Stimulated activated CD8-positive, alpha-beta memory T cell treated with anti-CD3 and anti-CD28 coated beads, Interleukin-2, amount 100 ng/mL, for 1 hour (primary cell): Measurements from ENCODE around the gene MYH14.

Experiments
- DNase-seq, 2 donors: peaks; one replicate each; pipeline ENCODE4 v3.0.0-alpha.2; 2020; ENCODE audit warnings: low read depth in 2 of 2

The MYH14 gene

GRCh38 chr19:50288954-50289353 lies 85.5 kb downstream of the MYH14 start:
- no peak for DNase-seq

- no peak for DNase-seq
These were observed 86.6 kb downstream of the MYH14 start for GRCh38 chr19:50290011-50290410.

DNA sequence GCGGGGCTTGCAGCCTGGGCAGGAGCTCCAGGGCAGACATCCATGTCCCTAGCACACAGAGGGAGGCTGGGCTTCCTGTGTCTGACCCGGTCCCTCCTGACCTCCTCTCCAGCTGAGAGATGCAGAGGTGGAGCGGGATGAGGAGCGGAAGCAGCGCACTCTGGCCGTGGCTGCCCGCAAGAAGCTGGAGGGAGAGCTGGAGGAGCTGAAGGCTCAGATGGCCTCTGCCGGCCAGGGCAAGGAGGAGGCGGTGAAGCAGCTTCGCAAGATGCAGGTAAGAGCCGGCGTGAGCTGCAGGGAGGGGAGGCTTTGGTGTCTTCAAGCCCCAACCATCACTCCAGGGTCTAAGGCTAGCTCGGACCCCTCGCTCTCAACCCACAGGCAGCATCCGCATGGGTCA lies 87.4 kb downstream of the MYH14 start:
- DNase-seq = no peak

DNA sequence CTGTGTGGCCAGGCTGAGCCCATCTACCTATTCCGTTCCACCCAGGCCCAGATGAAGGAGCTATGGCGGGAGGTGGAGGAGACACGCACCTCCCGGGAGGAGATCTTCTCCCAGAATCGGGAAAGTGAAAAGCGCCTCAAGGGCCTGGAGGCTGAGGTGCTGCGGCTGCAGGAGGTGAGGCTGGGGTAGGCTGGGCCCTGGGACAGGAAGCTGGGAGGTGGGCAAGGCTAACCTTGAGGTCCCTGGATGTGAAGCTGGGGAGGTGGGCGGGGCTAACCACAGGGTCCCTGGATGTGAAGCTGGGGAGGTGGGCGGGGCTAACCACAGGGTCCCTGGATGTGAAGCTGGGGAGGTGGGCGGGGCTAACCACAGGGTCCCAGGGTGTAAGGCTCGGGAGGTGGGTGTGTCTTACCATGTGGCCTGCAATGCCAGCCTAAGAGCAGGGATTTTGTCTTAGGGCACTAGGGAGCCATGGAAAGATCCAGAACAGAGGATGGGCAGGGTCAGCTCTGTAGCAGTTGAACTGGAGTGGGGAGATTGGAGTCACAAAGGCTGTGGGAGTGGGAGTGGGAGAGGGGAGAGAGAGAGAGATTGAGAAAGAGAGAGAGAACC lies 88.9 kb downstream of the MYH14 start:
- no peak for DNase-seq

GRCh38 chr19:50293263-50294004 lies 90.0 kb downstream of the MYH14 start:
- no peak for DNase-seq

- no peak for DNase-seq
These were observed 96.6 kb downstream of the MYH14 start for GRCh38 chr19:50300051-50300450.

DNA sequence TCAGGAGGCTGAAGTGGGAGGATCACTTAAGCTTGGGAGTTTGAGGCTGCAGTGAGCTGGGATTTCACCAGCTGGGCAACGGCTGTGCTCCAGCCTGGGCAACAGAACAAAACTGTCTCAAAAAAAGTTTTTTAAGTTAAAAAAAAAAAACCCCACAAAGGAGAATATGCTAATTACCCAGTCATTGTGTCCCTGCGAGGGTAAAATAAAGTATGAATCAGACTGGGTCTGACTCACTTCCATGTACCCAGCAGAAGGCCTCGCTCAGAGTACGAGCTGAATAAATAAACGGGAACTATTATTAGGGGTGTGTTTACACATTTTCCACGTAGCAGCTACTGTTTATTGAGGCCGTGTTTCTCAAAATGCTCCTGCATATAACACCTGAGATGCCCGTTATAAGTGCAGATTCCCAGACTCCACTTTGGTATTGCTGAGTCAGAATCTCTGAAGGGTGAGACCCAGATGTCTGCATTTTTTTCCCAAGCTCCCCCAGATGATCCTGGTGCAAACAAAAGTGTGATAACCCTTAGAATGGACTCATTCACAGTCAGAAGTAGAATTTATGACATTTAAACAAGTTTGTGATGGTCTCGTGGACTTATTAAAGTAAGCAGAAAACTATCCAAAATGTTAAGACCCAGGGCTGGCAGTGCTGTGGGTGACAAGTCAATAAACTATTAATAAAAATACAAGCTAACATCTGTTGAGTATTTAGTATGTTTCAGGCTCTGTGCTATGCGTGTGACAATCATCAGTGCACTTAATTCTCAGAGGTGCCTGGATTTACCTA lies 97.6 kb downstream of the MYH14 start:
- DNase-seq = no peak

- no peak for DNase-seq
These were observed 98.2 kb downstream of the MYH14 start for GRCh38 chr19:50301607-50301971.

DNA sequence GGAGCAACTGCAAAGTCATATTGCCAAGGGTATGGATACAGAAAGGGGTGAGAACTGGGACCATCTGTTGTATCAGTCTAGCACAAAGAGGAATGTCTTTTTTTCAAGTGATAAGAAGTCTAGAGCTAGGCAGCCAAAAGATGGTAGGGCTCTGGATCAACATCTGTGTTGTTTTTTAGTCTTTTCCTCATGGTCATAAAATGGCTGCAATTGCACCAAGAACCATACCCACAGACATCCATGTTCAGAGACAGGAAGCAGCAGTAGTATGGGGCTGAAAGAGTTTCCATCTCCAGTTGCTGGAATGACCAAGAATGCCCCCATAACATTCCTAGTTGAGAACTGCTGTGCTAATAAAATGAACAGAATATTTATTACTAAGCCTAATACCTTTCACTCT lies 100.1 kb downstream of the MYH14 start:
- DNase-seq = no peak

DNA sequence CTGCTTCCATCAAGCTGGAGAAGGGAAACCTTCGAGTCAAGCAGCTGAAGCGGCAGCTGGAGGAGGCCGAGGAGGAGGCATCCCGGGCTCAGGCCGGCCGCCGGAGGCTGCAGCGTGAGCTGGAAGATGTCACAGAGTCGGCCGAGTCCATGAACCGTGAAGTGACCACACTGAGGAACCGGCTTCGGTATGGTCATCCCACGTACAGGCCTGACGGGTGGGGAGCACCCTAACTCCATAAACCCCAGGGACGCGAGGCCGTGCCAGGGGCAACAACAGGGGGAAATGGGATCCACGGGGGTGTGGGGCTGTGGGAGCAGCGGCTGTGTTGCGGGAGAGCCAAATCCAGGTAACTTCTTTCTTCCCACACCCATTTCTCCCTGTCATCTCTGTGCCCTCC lies 105.6 kb downstream of the MYH14 start:
- DNase-seq = no peak

DNA sequence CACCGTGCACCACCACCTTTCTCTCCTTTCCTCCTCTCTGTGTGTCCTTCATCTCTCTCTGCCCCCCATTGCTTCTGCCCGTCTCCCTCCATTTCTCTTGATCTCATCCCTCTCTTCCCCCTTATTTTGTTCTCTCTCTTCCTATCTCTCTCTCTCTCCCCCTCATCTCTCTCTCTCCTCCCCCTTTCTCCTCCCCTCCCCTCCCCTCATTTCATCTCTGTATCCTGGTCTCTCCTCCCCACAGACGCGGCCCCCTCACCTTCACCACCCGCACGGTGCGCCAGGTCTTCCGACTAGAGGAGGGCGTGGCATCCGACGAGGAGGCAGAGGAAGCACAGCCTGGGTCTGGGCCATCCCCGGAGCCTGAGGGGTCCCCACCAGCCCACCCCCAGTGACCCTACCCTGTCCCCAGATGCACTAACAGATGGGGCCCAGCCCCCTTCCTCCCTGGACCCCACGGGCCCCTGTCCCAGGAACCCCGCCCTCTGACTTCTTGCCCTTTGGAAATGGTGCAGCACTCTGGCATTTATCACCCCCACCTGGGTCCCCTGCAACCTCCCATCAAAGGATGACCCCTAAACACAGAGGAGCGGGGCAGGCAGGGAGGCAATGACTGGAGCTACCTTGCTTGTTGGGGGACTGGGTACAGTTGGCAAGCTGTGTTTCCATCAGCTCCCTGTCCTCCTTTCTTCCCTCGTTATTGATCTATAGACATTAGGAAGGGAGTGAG lies 106.1 kb downstream of the MYH14 start:
- no peak for DNase-seq

DNA sequence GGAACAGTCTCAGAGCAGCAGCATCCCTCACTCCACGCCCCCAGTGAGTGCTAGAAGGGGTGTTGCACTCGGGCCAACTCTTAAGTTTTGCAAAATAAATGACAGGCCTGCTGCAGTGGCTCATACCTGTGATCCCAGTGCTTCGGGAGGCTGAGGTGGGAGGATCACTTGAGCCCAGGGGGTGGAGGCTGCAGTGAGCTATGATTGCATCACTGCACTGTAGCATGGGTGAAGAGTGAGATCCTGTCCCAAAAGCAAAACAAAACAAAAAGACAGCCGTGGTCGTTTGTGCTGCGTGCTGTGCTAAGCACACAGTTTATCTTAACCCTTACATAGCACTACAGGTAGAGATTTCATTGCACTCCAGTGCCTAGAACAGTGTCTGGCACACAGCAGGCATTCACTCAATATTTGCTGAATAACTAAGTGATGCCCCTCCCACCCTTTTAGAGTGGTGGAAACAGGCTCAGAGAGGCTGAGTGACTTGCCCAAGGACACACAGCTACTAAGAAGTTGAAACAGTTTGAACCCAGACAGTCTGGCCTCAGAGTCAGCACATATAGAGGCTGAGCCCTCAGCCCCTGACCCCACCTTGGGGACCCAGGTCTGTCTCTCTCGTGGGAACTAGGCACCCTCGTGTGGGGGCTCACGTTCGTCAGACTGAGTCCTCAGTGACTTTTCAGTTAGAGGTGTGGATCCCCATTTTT lies 107.5 kb downstream of the MYH14 start:
- no peak for DNase-seq

DNA sequence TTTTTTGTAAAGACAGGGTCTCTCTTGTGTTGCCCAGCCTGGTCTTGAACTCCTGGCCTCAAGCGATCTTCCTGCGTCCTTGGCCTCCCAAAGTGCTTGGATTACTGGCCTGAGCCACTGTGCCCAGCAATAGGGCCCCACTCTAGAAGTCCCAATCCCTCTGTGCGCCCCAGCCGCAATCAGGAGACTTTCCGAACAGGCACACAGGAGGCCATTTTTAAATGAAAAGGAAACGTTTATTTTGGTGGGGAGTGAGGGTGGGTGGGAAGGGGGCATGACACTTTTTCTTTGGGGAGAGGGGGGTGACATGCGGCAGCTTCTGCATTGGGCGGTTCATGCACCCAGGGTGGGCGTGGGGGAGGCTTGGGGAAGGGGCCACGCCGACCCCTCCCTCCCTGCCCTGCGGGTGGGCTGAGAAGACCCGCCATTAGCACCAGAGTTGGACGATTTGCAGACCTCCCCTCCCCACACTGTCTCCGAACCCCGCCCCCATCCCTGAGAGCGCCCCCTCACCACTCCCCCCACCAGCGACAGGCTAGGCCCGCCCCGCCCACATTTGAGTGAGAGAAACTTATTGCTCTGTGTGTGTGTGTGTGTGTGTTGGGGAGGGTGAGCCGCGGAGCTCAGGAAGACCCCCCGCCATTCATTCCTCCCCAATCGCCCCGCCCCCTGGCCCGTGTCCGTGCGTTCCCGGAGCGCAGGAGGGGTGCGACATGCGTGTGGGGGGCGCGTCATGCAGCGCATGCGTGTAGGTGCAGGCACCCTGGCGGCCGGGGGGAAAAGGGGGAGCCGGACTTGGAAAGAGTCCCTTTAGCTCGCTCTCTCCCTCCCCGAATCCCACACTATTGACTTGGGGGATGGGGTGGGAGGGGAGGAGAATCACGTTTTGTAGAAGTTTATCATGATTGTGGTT lies 108.6 kb downstream of the MYH14 start:
- DNase-seq = no peak

DNA sequence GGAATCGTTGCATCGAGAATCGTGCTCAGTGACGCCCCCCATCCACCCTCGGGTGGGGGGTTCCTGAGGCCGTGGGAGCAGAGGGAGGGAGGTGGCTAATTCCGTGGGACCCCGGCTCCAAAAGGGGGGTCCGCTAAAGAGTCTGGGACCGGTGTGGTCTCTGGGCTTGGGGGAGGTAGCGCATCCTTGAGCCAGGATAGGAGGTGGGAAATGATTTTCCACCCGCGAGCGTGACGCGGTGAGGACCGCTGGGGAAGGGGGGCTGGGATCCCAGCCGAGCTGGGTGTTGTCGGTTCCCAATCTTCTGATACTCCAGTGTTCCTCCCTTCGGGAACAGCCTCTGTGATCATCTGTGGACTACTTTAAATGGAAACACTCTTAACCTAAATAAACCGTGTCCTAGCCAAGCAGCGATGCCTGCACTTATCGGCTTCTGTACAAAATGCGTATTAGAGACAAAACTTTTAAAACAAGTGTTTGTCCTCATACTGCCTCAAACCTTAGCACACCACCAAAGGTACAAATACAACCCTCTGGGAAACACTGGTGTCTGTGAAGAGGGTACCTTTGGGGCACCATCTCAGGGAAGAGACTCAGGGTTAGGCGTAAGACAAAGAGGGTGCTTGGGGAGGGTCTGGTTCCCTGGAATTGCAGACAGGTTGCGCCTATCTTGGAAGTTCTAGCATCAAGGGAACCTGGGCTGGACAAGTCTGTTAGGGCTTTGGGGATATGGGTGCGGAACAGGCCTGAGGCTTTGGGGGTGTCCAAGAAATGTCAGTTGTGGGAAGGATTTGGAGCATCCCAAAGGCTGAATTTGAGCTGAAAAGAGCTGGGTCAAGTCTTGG lies 109.8 kb downstream of the MYH14 start:
- DNase-seq = no peak

DNA sequence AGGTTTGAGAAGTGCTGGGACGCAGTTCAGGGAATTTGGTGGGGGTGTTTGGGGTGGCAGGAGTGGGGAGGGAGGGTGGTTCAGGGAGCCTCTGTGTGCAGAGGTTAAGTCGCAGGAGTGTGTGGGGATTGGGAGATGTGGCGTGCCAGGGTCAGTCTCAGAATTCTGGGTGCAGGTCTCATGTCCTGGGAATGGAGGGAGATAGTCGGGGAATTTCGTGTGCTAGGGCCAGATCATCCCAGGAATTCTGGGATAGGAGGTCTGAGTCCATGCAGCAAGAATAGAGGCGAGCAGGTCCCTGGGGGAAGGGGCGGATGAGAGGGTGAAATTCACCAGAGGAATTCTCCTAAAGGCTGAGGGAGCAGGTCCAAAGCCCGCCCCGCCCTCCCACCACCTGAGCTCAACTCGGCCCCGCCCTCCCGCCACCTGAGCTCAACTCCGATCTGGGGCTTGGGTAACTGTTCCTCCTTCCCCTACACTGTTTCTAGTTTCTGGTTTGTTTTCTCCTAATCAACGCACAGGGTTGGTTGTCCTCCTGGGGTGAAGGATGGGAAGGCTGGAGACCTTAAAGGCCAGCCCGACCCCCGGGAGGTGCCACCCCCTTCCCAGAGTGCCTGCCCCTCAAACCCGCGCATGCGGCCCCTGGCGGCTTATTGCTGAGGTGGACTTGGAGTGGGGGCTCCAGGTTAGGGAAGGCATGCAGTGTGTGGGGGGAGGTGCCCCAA lies 110.6 kb downstream of the MYH14 start:
- no peak for DNase-seq

- no peak for DNase-seq
These were observed 111.6 kb downstream of the MYH14 start for GRCh38 chr19:50314724-50315708.

DNA sequence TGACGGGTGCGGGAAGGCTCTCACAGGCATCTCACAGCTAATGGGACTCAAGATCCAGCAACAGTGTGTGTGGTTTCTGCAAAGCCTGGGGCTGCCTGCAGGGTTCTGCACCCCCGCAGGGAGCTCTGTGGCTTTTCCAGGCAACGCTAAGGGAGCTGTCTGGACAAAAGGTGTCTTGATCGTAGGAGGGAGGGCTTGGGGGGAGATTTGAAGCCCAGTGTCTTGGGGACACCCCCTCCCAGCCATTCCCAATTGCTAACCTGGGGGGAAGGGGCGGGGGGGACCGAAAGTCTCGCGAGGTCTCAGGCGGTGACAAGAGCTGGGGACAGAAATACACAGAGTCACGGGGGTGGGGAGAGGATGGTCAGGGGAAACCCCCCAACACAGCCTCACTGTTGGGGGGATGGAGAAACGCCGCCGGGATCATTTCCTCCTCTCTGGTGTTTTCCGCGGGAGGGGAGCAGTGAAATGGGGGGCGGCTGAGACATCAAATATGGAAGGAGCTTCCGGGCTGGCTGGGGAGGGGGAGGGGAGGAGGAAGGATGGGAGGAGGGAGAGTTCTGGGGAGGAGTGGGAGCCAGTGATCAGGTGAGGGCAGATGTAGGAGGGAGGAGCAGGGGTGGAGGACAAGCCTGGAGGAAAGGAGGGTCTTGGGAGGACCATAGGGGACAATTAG lies 112.5 kb downstream of the MYH14 start:
- no peak for DNase-seq
